Glomerular visceral epithelial cell (primary cell): ENCODE data around the gene CACTIN.
A peak's percentile ranks its signal among the peaks of the same experiment; 100 is the strongest.
"Not testable (repeated sequence)": the region's sequence is repeated elsewhere in the genome, so short reads cannot be mapped to it uniquely, and the experiment has no call there.

Experiments used
- DNase-seq: peaks from one replicate; pipeline ENCODE4 v3.0.0-alpha.2; 2016; ENCODE audit errors: extremely low spot score

Gene CACTIN

DNA sequence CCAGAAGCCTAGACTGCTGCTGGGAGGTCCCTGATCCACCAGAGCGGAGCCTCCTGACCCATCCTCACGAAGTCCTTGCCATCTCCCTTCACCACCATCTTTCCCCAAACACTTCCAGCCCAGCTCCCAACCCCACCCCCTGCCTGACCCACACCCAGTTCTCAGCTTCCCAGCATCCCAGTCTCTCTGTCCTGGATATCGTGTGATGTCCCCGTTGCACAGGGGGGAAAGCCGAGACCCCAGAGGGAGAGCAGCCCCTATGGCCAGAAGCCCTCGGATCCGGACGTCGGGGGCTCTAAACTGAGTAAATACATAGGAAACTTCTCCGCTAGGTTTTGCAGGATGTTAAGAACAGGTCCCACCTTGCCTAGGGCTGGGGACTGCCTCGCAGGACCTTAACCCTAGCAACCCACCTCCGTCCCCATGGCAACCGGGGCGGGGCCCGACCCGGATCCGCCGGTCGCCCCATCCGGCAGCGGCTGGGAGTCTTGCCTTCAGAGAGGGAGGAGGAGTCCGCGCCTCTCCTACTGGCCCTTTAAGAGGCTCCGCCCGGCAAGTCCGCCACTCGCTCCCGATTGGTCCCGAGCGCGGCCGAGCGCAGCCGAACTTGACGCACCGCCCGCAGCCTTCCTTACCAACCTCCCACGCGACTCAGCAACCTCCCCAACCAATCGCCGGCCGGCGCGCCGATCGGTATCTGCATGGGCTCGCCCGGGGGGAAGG lies 54.3 kb downstream of the CACTIN start:
- peak; percentile 100 for DNase-seq

DNA sequence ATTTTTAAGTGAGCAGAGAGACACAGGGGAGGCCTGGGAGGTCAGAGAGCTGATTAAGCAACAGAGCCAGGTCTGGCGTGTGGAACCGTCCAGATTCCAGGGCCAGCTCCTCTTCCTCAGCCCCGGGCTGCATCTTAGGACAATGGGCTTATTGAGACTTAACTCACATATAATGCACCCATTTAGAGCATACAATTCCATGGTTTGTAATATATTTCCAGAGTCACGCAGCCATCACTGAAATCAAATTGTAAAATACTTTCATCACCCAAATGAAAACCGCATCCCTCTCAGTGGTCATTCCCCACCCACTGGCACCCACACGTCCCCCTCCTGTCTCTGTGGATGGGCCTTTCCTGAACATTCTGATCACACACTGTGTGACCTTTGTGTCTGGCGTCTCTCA lies 56.0 kb downstream of the CACTIN start:
- no peak for DNase-seq

DNA sequence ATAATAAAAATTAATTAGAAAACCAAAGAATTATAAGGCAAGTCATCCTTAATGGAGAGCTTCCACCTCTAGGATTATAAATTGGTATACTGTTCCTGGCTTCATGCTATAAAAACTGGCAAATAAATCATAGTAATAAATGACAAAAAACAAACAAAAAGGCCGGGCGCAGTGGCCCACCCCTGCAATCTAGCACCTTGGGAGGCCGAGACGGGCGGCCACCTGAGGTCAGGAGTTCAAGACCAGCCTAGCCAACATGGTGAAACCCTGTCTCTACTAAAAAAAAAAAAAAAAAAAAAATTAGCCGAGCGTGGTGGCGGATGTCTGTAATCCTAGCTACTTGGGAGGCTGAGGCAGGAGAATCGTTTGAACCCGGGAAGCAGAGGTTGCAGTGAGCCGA lies 56.5 kb downstream of the CACTIN start:
- DNase-seq, result not testable (repeated sequence)

- peak; percentile 57 for DNase-seq
Measured at GRCh38 chr19:3565139-3565538, 61.5 kb downstream of the CACTIN start.

GRCh38 chr19:3563709-3564524 lies 62.7 kb downstream of the CACTIN start:
- DNase-seq, result no peak
